Spleen (tissue), 11 donors: ENCODE measurements around the gene TRPC4AP. TPM values are rescaled to one million over a fixed set of nuclear protein-coding genes. Genes with fewer than 3 reads are reported as not detected.
"Not testable (repeated sequence)": the region's sequence is repeated elsewhere in the genome, so short reads cannot be mapped to it uniquely, and the experiment has no call there.

Experiments used
- DNase-seq: peaks from one replicate; pipeline ENCODE4 v3.0.0-alpha.2; 2020
- H3K27ac ChIP-seq, 8 donors: fragments of 200-600 bp; sonication (generic) in 7 of 8; 1 replicate in 4 of 8; 2 replicates in 4 of 8; pipeline versions ENCODE4 v1.5.0 to v1.8.0; 2016 to 2021; ENCODE audit warnings: inconsistent platforms in 4 of 8, mild to moderate bottlenecking in 4 of 8, moderate library complexity in 1 of 8
- H3K27me3 ChIP-seq, 7 donors: fragments of 200-600 bp; sonication (generic) in 6 of 7; replicated peaks in 1 of 7; 1 replicate in 4 of 7; 2 replicates in 3 of 7; pipeline versions ENCODE4 v1.5.0 to v1.8.0; 2016 to 2021; ENCODE audit warnings: inconsistent platforms in 3 of 7, mild to moderate bottlenecking in 1 of 7
- H3K36me3 ChIP-seq, 6 donors: fragments of 200-600 bp; sonication (generic) in 5 of 6; 1 replicate in 4 of 6; 2 replicates in 2 of 6; pipeline versions ENCODE4 v1.5.0 to v1.8.0; 2016 to 2021; ENCODE audit warnings: inconsistent platforms in 2 of 6
- H3K4me1 ChIP-seq, 6 donors: fragments of 200-600 bp; sonication (generic) in 5 of 6; 1 replicate in 3 of 6; 2 replicates in 3 of 6; pipeline versions ENCODE4 v1.5.0 to v1.8.0; 2016 to 2021; ENCODE audit warnings: inconsistent platforms in 3 of 6
- H3K4me3 ChIP-seq, 8 donors: fragments of 200-600 bp; sonication (generic) in 7 of 8; 1 replicate in 4 of 8; 2 replicates in 4 of 8; pipeline versions ENCODE4 v1.5.0 to v1.8.0; 2016 to 2021; ENCODE audit warnings: inconsistent platforms in 4 of 8, mild to moderate bottlenecking in 4 of 8, moderate library complexity in 2 of 8
- H3K9me3 ChIP-seq, 8 donors: fragments of 200-600 bp; sonication (generic) in 7 of 8; 1 replicate in 4 of 8; 2 replicates in 4 of 8; pipeline versions ENCODE4 v1.5.0 to v1.8.0; 2016 to 2021; ENCODE audit warnings: inconsistent platforms in 4 of 8
- POLR2A ChIP-seq, 3 donors: fragments of 450-650 bp; IDR thresholded peaks; one replicate each; pipeline ENCODE4 v1.5.1; 2017; ENCODE audit warnings: antibody characterized with exemption in 3 of 3, mild to moderate bottlenecking in 1 of 3
- POLR2AphosphoS5 ChIP-seq, 3 donors: sonication (generic); formaldehyde crosslinking; IDR thresholded peaks; one replicate each; pipeline ENCODE4 v1.5.1; 2017; ENCODE audit warnings: antibody characterized with exemption in 3 of 3
- WGBS, 5 donors: extraction: QIAGEN DNeasy Blood & Tissue Kit in 3 of 5; methylation state at CpG; one replicate each; pipeline versions ENCODE4 v1.1.5 to v1.1.7; 2013 to 2018; 5-methylcytosine and 5-hydroxymethylcytosine counted together
- intact Hi-C: fragments of 100-400 bp; cut with DNase I; formaldehyde crosslinking; loops from one replicate; pipeline ENCODE4 v1.15.0; 2023; ENCODE audit warnings: low total_unique reads
- polyA plus RNA-seq, 3 donors: library from polyadenylated mRNA; stranded (reverse); fragments of 200-250 nt; gene quantifications; one replicate each; pipeline ENCODE4 v1.2.1, GENCODE V29; 2013
- total RNA-seq, 7 donors: library from RNA; depleted of rRNA in 3 of 7; stranded (reverse); fragments of >200 nt in 3 of 7; fragmentation: NEBNext Ultra II Directional in 4 of 7; extraction: Animal tissue kit (Norgen Biotek cat#: 25700) in 4 of 7; gene quantifications; one replicate each; pipeline versions ENCODE4 v1.1.0 to v1.2.1, GENCODE V29; 2016 to 2021
- TF ChIP-seq, protein P1 (sequence below), 11 experiments: fragments of 200-600 bp in 7 of 11; fragments of 450-650 bp in 4 of 11; sonication (generic) in 4 of 11; IDR thresholded peaks in 8 of 11; conservative IDR thresholded peaks in 3 of 11; 1 replicate in 7 of 11; 2 replicates in 4 of 11; pipeline versions ENCODE4 v1.4.0 to v1.8.0; 2016 to 2021; ENCODE audit warnings: antibody characterized with exemption in 11 of 11, inconsistent platforms in 4 of 11, mild to moderate bottlenecking in 1 of 11
- donor health status: healthy with polysubstance abuse.
- donor health status: DM: no; HTN: no; CAD: no; lungs with moderate emphysema.
- donor health status: DM: no; HTN: no; CAD: no.
- donor health status: Bipolar disorder and iron deficiency.
- donor health status: healthy.
- donor health status: DM: no; HTN: no; CAD: no.
- donor health status: DM: yes; HTN: yes; CAD: no.

Gene TRPC4AP
- total and polyA plus RNA-seq, 10 donors: 26.3 to 81.7 (median 64.9) TPM

DNA sequence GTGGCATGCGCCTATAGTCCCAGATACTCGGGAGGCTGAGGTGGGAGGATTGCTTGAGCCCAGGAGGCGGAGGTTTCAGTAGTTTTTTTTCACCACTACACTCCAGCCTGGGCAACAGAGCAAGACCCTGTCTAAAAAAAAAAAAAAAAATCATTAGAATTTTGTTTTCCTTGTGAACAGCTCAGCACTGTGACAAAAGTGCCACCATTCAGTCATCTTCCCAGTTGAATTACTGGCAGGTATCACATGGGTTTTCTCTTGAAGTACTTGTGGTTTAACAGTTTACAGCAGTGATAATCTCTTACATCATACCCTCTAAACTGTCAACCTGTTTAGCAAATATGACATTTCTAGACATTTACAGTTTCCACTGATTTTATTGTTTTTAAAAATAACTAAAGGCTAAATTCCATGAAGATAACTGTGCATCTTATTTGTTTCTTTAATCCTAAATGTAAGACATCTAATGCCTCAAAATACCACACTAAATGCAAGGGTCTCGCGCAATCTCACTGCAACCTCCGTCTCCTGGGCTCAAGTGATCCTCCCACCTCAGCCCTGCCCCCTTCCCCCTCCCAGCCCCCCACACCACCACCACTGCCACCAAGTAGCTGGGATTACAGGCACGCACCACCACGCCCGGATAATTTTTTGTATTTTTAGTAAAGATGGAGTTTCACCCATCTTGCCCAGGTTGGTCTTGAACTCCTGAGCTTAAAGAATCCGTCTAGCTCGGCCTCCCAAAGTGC is 7.0 kb downstream of the TRPC4AP start:
- Histone ChIP-seq H3K9me3 (no peaks in the 10 kb centered on the region), H3K4me3 (no peak overlapping the region), H3K36me3 (peaks cover 0 to 41% (median 3%) of the 10 kb centered on the region in 6 donors), H3K27me3 (no peaks in the 10 kb centered on the region), H3K4me1 (peaks cover 15 to 94% (median 66%) of the 10 kb centered on the region in 6 donors), H3K27ac (peak overlapping the region in 3 of 8 donors; percentile 12 to 46 (median 35))
- TF ChIP-seq POLR2AphosphoS5 (IDR thresholded peaks at IDR 0.05): no peak
- TF ChIP-seq POLR2A (IDR thresholded peaks at IDR 0.05): no peak
- TF ChIP-seq, protein P1, sequence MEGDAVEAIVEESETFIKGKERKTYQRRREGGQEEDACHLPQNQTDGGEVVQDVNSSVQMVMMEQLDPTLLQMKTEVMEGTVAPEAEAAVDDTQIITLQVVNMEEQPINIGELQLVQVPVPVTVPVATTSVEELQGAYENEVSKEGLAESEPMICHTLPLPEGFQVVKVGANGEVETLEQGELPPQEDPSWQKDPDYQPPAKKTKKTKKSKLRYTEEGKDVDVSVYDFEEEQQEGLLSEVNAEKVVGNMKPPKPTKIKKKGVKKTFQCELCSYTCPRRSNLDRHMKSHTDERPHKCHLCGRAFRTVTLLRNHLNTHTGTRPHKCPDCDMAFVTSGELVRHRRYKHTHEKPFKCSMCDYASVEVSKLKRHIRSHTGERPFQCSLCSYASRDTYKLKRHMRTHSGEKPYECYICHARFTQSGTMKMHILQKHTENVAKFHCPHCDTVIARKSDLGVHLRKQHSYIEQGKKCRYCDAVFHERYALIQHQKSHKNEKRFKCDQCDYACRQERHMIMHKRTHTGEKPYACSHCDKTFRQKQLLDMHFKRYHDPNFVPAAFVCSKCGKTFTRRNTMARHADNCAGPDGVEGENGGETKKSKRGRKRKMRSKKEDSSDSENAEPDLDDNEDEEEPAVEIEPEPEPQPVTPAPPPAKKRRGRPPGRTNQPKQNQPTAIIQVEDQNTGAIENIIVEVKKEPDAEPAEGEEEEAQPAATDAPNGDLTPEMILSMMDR (IDR thresholded peaks at IDR 0.05 in 8 of 11, conservative IDR thresholded peaks at IDR 0.05 in 3 of 11): no peak
- intact Hi-C loops: no loop called here
- DNase-seq: no peak
- 77 to 93% (median 87%) methylated on average over 11 of the region's 11 CpGs for WGBS, 5 donors

DNA sequence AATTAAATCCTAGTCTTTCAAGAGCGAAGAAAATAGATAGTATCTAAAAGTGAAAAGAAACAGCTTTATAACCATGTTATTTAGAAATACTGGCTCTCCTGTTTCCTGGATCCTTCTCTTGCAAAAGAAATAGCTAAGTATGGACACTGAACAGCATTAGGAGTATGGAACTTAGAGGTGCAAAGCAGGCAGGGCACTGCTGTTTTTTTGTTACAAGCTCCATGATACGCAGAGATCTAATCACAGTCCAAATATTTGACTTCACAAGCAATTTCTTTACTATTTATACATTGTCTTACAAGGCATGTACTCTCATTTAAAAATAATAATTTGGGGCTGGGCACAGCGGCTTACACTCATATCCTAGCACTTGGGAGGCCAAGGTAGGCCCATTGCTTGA is 7.6 kb downstream of the TRPC4AP start:
- Histone ChIP-seq H3K4me1 (peaks cover 15 to 94% (median 65%) of the 10 kb centered on the region in 6 donors), H3K4me3 (no peak overlapping the region), H3K27ac (peak overlapping the region in 3 of 8 donors; percentile 12 to 46 (median 35)), H3K36me3 (peaks cover 0 to 41% (median 3%) of the 10 kb centered on the region in 6 donors), H3K27me3 (no peaks in the 10 kb centered on the region), H3K9me3 (no peaks in the 10 kb centered on the region)
- 91 to 96% (median 93%) methylated on average over 3 of the region's 3 CpGs for WGBS, 5 donors
- DNase-seq: no peak
- TF ChIP-seq POLR2AphosphoS5 (IDR thresholded peaks at IDR 0.05) (no peak), POLR2A (IDR thresholded peaks at IDR 0.05) (no peak)
- TF ChIP-seq, protein P1 (IDR thresholded peaks at IDR 0.05 in 8 of 11, conservative IDR thresholded peaks at IDR 0.05 in 3 of 11): no peak
- intact Hi-C loops: no loop called here

DNA sequence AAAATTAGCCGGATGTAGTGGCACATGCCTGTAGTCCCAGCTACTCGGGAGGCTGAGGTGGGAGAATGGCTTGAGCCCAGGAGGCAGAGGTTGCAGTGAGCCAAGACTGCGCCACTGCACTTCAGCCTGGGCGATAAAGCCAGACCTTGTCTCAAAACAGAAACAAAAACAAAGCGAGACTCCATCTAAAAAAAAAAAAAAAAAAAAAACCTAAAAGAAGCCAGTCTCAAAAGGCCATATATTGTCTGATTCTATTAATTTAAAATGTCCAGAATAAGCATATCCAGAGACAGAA is 12.3 kb downstream of the TRPC4AP start:
- Histone ChIP-seq H3K36me3 (peaks cover 0 to 51% (median 20%) of the 10 kb centered on the region in 6 donors), H3K4me1 (peaks cover 0 to 66% (median 38%) of the 10 kb centered on the region in 6 donors), H3K27ac (peak overlapping the region in 3 of 8 donors; percentile 7 to 53 (median 17))
- DNase-seq, H3K9me3 ChIP-seq, intact Hi-C loops, H3K27me3 ChIP-seq, H3K4me3 ChIP-seq: not testable (repeated sequence)
- 59 to 92% (median 77%) methylated on average over 5 of the region's 5 CpGs for WGBS, 5 donors

GRCh38 chr20:35079472-35080347 is 12.9 kb downstream of the TRPC4AP start:
- Histone ChIP-seq H3K9me3 (no peaks in the 10 kb centered on the region), H3K36me3 (peaks cover 0 to 51% (median 20%) of the 10 kb centered on the region in 6 donors), H3K27me3 (no peaks in the 10 kb centered on the region), H3K27ac (peak overlapping the region in 3 of 8 donors; percentile 7 to 53 (median 17)), H3K4me3 (no peak overlapping the region), H3K4me1 (peaks cover 0 to 60% (median 34%) of the 10 kb centered on the region in 6 donors)
- TF ChIP-seq POLR2A (IDR thresholded peaks at IDR 0.05) (no peak), POLR2AphosphoS5 (IDR thresholded peaks at IDR 0.05) (no peak)
- TF ChIP-seq, protein P1 (IDR thresholded peaks at IDR 0.05 in 8 of 11, conservative IDR thresholded peaks at IDR 0.05 in 3 of 11): no peak
- intact Hi-C loops: no loop called here
- DNase-seq: no peak
- WGBS, 5 donors: 77 to 93% (median 86%) methylated on average over 8 of the region's 8 CpGs
